Measurements from ENCODE around the gene COX7A2L.
"Not testable (repeated sequence)": the region's sequence is repeated elsewhere in the genome, so short reads cannot be mapped to it uniquely, and the experiment has no call there.

COX7A2L gene

DNA sequence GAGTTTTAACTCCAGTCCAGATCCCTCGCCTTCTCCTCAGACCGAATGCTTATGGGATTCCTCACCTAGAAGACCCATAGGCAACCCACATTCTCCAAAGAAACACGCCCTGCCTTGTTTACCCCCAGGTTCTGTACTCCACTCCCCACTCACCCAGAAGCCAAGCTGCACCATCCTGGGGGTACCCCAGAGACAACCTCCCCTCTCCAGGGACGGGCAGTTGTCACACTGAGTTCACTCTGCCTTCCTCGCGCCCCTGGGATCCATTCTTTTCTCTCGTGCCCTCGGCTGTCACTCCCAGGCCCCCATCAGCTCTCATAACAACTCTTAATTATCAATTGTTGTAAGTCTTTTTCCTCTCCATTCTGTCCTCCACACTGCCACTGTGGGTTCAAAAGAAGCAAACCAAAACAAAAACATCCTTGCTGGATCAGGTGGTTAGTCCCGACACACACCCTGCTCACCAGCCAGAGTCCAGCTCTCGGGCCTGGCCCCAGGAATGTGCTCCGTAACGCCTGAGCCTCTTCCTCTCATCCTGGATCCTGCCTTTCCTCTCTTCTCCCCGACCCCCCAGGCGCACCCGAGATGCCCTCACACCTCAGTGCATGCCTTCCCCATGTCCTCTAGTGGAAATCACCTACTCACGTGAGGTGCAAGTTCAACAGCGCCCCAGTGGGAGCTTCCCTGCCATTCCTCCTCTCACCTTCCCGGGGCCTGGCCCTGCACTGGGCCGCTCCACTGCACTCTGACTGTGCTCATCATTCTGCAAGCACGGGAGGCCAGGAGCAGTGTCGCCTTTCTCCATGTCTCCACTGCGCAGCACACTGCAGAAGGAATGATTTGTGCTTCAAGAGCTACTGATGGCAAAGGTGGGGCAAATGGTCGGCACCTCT is 20.7 kb downstream of the COX7A2L start:
- WGBS, 2 experiments = 91 to 92% methylated on average over 23 of the region's 23 CpGs
- Histone ChIP-seq H3K36me3 (ENCODE audit: control insufficient read depth, insufficient read depth, low read length) (peaks cover 8% of the 10 kb centered on the region), H3K4me1 (ENCODE audit: control insufficient read depth, insufficient read depth, low read length) (no peaks in the 10 kb centered on the region), H3K27me3 (ENCODE audit: control insufficient read depth, insufficient read depth, low read length, poor library complexity, severe bottlenecking) (no peaks in the 10 kb centered on the region), H3K9me3 (ENCODE audit: control insufficient read depth, low read length) (no peaks in the 10 kb centered on the region), H3K4me3 (ENCODE audit: insufficient read depth, low read depth, low read length) (no peak overlapping the region), H3K27ac (ENCODE audit: insufficient read depth, low read depth, low read length, poor library complexity, severe bottlenecking) (no peak overlapping the region)

DNA sequence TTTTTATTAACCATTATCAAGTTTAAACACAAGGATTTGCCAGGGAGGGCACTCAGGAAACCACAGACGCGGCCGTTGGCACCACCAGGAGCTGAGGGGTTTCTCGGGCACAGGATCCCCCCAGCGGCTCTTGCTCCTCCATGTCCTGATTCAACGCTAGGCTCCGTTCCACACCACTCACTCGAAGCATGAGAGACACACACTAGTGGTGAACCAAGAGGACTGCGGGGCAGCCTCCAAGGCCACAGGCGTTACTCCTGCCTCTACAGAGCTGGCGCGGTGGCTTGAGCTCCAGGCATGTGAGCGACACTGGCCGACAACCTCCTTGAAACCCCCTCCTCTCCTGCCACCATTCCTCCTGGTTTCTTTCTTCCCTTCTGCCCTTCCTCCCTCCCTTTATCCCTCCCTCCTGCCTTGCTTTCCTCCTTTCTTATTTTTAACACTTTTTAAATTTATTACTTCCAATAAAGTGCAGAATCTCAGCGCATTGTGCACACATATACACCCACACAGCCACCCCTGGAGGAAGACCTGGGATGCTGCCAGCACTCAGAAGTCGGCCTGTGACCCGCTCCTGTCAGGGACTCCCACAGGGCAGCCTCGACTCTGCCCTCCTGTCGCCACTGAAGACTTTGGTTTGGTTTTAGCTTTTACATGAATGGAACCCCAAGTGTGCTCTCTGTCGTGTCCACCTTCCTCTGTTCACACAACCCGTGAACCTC is 21.7 kb downstream of the COX7A2L start:
- no peaks in the 10 kb centered on the region for H3K27me3 ChIP-seq (ENCODE audit: control insufficient read depth, insufficient read depth, low read length, poor library complexity, severe bottlenecking)
- WGBS, 2 experiments = 89 to 93% methylated on average over 21 of the region's 21 CpGs
- no peak overlapping the region for H3K27ac ChIP-seq (ENCODE audit: insufficient read depth, low read depth, low read length, poor library complexity, severe bottlenecking)
- H3K36me3 ChIP-seq (ENCODE audit: control insufficient read depth, insufficient read depth, low read length) = peaks cover 8% of the 10 kb centered on the region
- H3K4me3 ChIP-seq (ENCODE audit: insufficient read depth, low read depth, low read length) = no peak overlapping the region
- H3K4me1 ChIP-seq (ENCODE audit: control insufficient read depth, insufficient read depth, low read length) = no peaks in the 10 kb centered on the region
- no peaks in the 10 kb centered on the region for H3K9me3 ChIP-seq (ENCODE audit: control insufficient read depth, low read length)

DNA sequence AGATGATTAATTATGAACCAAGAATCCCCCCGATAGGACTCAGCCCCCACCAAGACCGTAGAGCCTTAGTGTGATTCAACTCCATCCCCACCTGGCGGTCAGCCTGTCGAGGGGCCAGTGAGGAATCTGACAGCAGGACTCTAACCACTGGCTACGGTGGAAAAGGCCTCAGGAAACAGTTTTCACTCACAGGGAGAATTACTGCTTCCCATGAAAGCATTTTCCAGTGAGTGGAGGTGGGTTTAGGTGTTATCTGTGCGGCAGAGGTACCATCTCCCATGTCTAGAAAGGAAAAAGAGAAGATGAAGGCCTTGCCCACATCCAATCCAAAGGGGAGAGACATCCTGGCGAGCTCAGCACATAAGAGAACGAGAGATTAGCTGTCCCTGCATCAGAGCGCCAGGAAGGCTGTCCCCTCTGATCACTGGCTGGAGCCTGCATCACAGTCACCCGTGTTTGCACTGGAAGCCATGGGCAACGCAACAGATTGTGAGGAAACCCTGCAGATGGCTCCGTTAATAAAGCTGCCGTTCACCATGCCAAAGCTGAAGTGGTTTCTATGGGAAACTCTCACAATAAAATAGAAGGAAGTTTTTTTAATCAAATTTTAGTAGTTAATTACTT is 22.3 kb downstream of the COX7A2L start:
- Histone ChIP-seq H3K4me3 (ENCODE audit: insufficient read depth, low read depth, low read length) (no peak overlapping the region), H3K27me3 (ENCODE audit: control insufficient read depth, insufficient read depth, low read length, poor library complexity, severe bottlenecking) (no peaks in the 10 kb centered on the region), H3K36me3 (ENCODE audit: control insufficient read depth, insufficient read depth, low read length) (peaks cover 11% of the 10 kb centered on the region), H3K9me3 (ENCODE audit: control insufficient read depth, low read length) (no peaks in the 10 kb centered on the region), H3K27ac (ENCODE audit: insufficient read depth, low read depth, low read length, poor library complexity, severe bottlenecking) (no peak overlapping the region), H3K4me1 (ENCODE audit: control insufficient read depth, insufficient read depth, low read length) (no peaks in the 10 kb centered on the region)
- WGBS, 2 experiments = 91 to 94% methylated on average over 12 to 13 of the region's 13 CpGs

- Histone ChIP-seq H3K4me3 (ENCODE audit: insufficient read depth, low read depth, low read length) (no peak overlapping the region), H3K9me3 (ENCODE audit: control insufficient read depth, low read length) (no peaks in the 10 kb centered on the region), H3K27ac (ENCODE audit: insufficient read depth, low read depth, low read length, poor library complexity, severe bottlenecking) (no peak overlapping the region), H3K27me3 (ENCODE audit: control insufficient read depth, insufficient read depth, low read length, poor library complexity, severe bottlenecking) (no peaks in the 10 kb centered on the region), H3K4me1 (ENCODE audit: control insufficient read depth, insufficient read depth, low read length) (no peaks in the 10 kb centered on the region), H3K36me3 (ENCODE audit: control insufficient read depth, insufficient read depth, low read length) (peaks cover 18% of the 10 kb centered on the region)
- WGBS, 2 experiments = 94 to 96% methylated on average over 28 of the region's 28 CpGs
Measured at GRCh38 chr2:42337846-42338566, 23.0 kb downstream of the COX7A2L start.

DNA sequence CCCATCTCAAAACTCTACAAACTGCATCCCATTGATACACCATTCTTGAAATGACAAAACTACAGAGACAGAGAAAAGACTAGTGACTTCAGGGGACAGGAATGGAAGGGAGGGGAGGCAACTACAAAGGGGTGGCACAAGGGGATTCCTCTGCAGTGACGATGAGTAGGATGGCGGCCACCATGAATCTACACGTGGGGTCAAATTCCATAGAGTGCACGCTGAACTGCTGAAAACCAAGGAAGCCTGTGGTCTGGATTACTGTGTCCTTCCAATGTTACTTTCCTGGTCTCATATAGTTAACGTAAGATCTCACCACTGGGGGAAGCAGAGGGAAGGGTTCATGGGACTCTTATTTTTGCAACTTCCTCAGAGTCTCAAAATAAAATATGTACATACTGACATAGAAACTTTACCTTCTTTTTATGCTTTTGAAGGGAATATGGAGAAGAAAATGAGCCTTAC is 23.6 kb downstream of the COX7A2L start:
- Histone ChIP-seq H3K27ac (ENCODE audit: insufficient read depth, low read depth, low read length, poor library complexity, severe bottlenecking) (no peak overlapping the region), H3K36me3 (ENCODE audit: control insufficient read depth, insufficient read depth, low read length) (peaks cover 19% of the 10 kb centered on the region), H3K4me1 (ENCODE audit: control insufficient read depth, insufficient read depth, low read length) (no peaks in the 10 kb centered on the region), H3K4me3 (ENCODE audit: insufficient read depth, low read depth, low read length) (no peak overlapping the region), H3K27me3 (ENCODE audit: control insufficient read depth, insufficient read depth, low read length, poor library complexity, severe bottlenecking) (no peaks in the 10 kb centered on the region), H3K9me3 (ENCODE audit: control insufficient read depth, low read length) (no peaks in the 10 kb centered on the region)
- 92 to 98% methylated on average over 5 of the region's 5 CpGs for WGBS, 2 experiments

DNA sequence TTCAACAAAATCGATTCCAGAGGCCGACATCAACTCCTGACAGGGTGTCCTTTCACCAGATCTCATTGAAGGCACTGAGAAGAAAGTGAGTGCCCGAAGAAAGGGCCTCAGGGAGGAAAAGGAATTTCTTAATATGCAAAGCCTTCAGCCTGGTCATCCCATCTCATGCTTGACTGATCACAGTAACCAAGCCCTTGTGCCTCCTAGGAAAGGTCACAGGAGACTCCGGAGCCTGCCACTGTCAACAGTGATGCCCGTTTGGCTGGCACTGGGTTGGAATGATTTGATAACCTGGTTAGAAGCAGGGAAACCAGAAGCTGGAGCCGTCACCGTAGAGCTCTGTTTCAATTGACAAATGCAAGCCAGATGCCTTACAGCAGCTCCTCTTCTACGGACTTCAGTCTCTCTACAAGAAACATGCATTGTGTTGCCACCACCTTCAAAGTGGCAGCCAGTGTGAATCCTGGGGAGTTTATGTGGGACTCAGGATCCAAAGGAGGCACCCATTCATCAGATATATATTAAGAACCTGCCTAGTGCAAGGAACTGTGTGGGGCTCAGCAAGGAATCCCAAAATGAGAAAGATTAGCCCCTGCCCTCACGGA is 24.6 kb downstream of the COX7A2L start:
- Histone ChIP-seq H3K4me1 (ENCODE audit: control insufficient read depth, insufficient read depth, low read length) (no peaks in the 10 kb centered on the region), H3K27ac (ENCODE audit: insufficient read depth, low read depth, low read length, poor library complexity, severe bottlenecking) (no peak overlapping the region), H3K4me3 (ENCODE audit: insufficient read depth, low read depth, low read length) (no peak overlapping the region), H3K36me3 (ENCODE audit: control insufficient read depth, insufficient read depth, low read length) (peaks cover 19% of the 10 kb centered on the region), H3K27me3 (ENCODE audit: control insufficient read depth, insufficient read depth, low read length, poor library complexity, severe bottlenecking) (no peaks in the 10 kb centered on the region), H3K9me3 (ENCODE audit: control insufficient read depth, low read length) (no peaks in the 10 kb centered on the region)
- 84 to 89% methylated on average over 9 of the region's 9 CpGs for WGBS, 2 experiments

DNA sequence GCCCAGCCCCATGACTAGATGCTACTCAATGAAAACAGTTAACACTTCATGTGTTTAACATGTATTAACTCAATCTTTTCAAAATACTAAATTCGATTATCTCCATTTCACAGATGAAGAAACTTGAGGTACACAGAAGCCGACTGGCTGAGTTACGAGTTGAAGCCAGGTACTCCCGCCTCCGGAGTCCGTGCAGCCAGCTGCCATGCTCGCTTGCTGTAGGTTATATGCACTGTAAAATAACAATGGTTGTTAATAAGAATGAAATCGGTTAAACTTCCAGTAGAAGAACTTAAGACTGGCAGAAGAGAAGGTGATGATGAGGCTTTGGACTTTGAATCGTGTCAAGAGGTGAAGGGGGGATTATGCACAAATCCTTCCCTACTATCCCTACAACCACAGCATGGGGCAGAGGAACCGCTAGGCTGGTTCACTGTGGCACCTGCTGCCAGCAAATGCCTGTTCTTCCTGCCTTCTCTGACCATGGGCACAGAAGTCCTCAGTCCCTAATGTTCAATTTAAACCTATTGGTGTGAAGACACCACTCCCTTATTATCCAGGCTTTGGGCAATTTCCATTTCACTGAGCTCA is 25.4 kb downstream of the COX7A2L start:
- Histone ChIP-seq H3K36me3 (ENCODE audit: control insufficient read depth, insufficient read depth, low read length) (peaks cover 19% of the 10 kb centered on the region), H3K27me3 (ENCODE audit: control insufficient read depth, insufficient read depth, low read length, poor library complexity, severe bottlenecking) (no peaks in the 10 kb centered on the region)
- 94 to 97% methylated on average over 9 to 10 of the region's 10 CpGs for WGBS, 2 experiments

GRCh38 chr2:42334865-42335264 is 26.2 kb downstream of the COX7A2L start:
- H3K36me3 ChIP-seq (ENCODE audit: control insufficient read depth, insufficient read depth, low read length) = peaks cover 24% of the 10 kb centered on the region
- 93 to 94% methylated on average over 6 of the region's 6 CpGs for WGBS, 2 experiments
- not testable (repeated sequence) for H3K9me3 ChIP-seq (ENCODE audit: control insufficient read depth, low read length); H3K27ac ChIP-seq (ENCODE audit: insufficient read depth, low read depth, low read length, poor library complexity, severe bottlenecking); H3K4me1 ChIP-seq (ENCODE audit: control insufficient read depth, insufficient read depth, low read length); H3K27me3 ChIP-seq (ENCODE audit: control insufficient read depth, insufficient read depth, low read length, poor library complexity, severe bottlenecking); H3K4me3 ChIP-seq (ENCODE audit: insufficient read depth, low read depth, low read length)

More for the DNA sequence above, 25.4 kb downstream of the COX7A2L start:
- Histone ChIP-seq H3K27ac (ENCODE audit: insufficient read depth, low read depth, low read length, poor library complexity, severe bottlenecking) (no peak overlapping the region), H3K9me3 (ENCODE audit: control insufficient read depth, low read length) (no peaks in the 10 kb centered on the region), H3K4me1 (ENCODE audit: control insufficient read depth, insufficient read depth, low read length) (no peaks in the 10 kb centered on the region), H3K4me3 (ENCODE audit: insufficient read depth, low read depth, low read length) (no peak overlapping the region)

DNA sequence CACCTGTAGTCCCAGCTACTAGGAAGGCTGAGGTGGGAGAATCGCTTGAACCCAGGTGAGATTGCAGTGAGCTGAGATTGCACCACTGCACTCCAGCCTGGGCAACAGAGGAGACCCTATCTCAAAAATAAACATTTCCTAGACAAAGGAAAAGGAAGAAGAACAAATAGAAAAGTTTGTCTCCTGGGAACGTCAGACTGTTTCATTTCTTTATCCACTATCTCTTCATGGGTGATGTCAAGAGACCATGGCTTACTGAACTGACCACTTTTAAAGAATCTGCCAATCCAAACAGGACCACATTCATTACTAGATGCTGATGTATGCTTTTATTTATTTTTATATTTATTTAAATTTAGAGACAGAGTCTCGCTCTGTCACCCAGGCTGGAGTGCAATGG is 26.8 kb downstream of the COX7A2L start:
- Histone ChIP-seq H3K36me3 (ENCODE audit: control insufficient read depth, insufficient read depth, low read length) (peaks cover 28% of the 10 kb centered on the region), H3K27me3 (ENCODE audit: control insufficient read depth, insufficient read depth, low read length, poor library complexity, severe bottlenecking) (no peaks in the 10 kb centered on the region), H3K4me3 (ENCODE audit: insufficient read depth, low read depth, low read length) (no peak overlapping the region), H3K9me3 (ENCODE audit: control insufficient read depth, low read length) (no peaks in the 10 kb centered on the region), H3K27ac (ENCODE audit: insufficient read depth, low read depth, low read length, poor library complexity, severe bottlenecking) (no peak overlapping the region), H3K4me1 (ENCODE audit: control insufficient read depth, insufficient read depth, low read length) (no peaks in the 10 kb centered on the region)
- 91 to 98% methylated on average over 3 of the region's 3 CpGs for WGBS, 2 experiments

Data from ectodermal cell (in vitro differentiated cells).